ENCODE measurements around the gene DDAH1.
A peak's percentile ranks its signal among the peaks of the same experiment; 100 is the strongest.

- TF ChIP-seq, protein P1, sequence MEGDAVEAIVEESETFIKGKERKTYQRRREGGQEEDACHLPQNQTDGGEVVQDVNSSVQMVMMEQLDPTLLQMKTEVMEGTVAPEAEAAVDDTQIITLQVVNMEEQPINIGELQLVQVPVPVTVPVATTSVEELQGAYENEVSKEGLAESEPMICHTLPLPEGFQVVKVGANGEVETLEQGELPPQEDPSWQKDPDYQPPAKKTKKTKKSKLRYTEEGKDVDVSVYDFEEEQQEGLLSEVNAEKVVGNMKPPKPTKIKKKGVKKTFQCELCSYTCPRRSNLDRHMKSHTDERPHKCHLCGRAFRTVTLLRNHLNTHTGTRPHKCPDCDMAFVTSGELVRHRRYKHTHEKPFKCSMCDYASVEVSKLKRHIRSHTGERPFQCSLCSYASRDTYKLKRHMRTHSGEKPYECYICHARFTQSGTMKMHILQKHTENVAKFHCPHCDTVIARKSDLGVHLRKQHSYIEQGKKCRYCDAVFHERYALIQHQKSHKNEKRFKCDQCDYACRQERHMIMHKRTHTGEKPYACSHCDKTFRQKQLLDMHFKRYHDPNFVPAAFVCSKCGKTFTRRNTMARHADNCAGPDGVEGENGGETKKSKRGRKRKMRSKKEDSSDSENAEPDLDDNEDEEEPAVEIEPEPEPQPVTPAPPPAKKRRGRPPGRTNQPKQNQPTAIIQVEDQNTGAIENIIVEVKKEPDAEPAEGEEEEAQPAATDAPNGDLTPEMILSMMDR (IDR thresholded peaks at IDR 0.05; ENCODE audit: extremely low read depth in 1 of 2, insufficient read depth in 1 of 2, low read depth in 1 of 2, low read length in 2 of 2) = no peak
- no peak for TF ChIP-seq POLR2A (IDR thresholded peaks at IDR 0.05; ENCODE audit: low read depth, low read length)
- TF ChIP-seq JUN (IDR thresholded peaks at IDR 0.05; ENCODE audit: borderline replicate concordance, insufficient read depth, insufficient read length, low read depth) = peak; percentile 52
- no peak for TF ChIP-seq MAX (IDR thresholded peaks at IDR 0.05; ENCODE audit: insufficient read depth, insufficient read length)
- TF ChIP-seq POLR2AphosphoS5 (IDR thresholded peaks at IDR 0.05; ENCODE audit: insufficient read depth, low read depth, low read length) = no peak
- no peak for TF ChIP-seq EZH2 (IDR thresholded peaks at IDR 0.05; ENCODE audit: borderline replicate concordance, low read depth, low read length, severe bottlenecking)
- TF ChIP-seq FOS (IDR thresholded peaks at IDR 0.05; ENCODE audit: borderline replicate concordance, insufficient read depth, low read length) = peak; percentile 50
These were observed 98.4 kb downstream of the DDAH1 start for GRCh38 chr1:85366391-85367170.
